ENCODE data around the gene PTPRN.
"Not testable (repeated sequence)": the region's sequence is repeated elsewhere in the genome, so short reads cannot be mapped to it uniquely, and the experiment has no call there.

The PTPRN gene

GRCh38 chr2:219306047-219306446 is 3.2 kb downstream of the PTPRN start:
- DNase-seq, result no peak

- no peak for DNase-seq
Observed at GRCh38 chr2:219304223-219304622, 5.0 kb downstream of the PTPRN start.

GRCh38 chr2:219302412-219302968 is 6.7 kb downstream of the PTPRN start:
- no peak for DNase-seq

GRCh38 chr2:219300022-219300421 is 9.2 kb downstream of the PTPRN start:
- no peak for DNase-seq

- DNase-seq, result no peak
Observed at GRCh38 chr2:219299372-219299760, 9.8 kb downstream of the PTPRN start.

GRCh38 chr2:219298759-219299371 is 10.3 kb downstream of the PTPRN start:
- DNase-seq, result peak; percentile 75

GRCh38 chr2:219297766-219298456 is 11.3 kb downstream of the PTPRN start:
- DNase-seq, result no peak

GRCh38 chr2:219296631-219297391 is 12.4 kb downstream of the PTPRN start:
- DNase-seq, result no peak

- no peak for DNase-seq
Observed at GRCh38 chr2:219296142-219296541, 13.1 kb downstream of the PTPRN start.

GRCh38 chr2:219294356-219295351 is 14.5 kb downstream of the PTPRN start:
- peak; percentile 63 for DNase-seq

GRCh38 chr2:219293736-219294231 is 15.4 kb downstream of the PTPRN start:
- no peak for DNase-seq

- no peak for DNase-seq
Observed at GRCh38 chr2:219292616-219293015, 16.6 kb downstream of the PTPRN start.

- DNase-seq, result no peak
Observed at GRCh38 chr2:219291910-219292490, 17.2 kb downstream of the PTPRN start.

- no peak for DNase-seq
Observed at GRCh38 chr2:219291394-219291793, 17.8 kb downstream of the PTPRN start.

- no peak for DNase-seq
Observed at GRCh38 chr2:219290381-219291171, 18.6 kb downstream of the PTPRN start.

GRCh38 chr2:219289537-219290361 is 19.5 kb downstream of the PTPRN start:
- peak; percentile 79 for DNase-seq

GRCh38 chr2:219289195-219289536 is 20.0 kb downstream of the PTPRN start:
- no peak for DNase-seq

- no peak for DNase-seq
Observed at GRCh38 chr2:219287580-219288265, 21.5 kb downstream of the PTPRN start.

- not testable (repeated sequence) for DNase-seq
Observed at GRCh38 chr2:219287116-219287440, 22.1 kb downstream of the PTPRN start.
